ENCODE results near the gene RNF135.
"Not testable (repeated sequence)": the region's sequence is repeated elsewhere in the genome, so short reads cannot be mapped to it uniquely, and the experiment has no call there.

RNF135 gene, protein sequence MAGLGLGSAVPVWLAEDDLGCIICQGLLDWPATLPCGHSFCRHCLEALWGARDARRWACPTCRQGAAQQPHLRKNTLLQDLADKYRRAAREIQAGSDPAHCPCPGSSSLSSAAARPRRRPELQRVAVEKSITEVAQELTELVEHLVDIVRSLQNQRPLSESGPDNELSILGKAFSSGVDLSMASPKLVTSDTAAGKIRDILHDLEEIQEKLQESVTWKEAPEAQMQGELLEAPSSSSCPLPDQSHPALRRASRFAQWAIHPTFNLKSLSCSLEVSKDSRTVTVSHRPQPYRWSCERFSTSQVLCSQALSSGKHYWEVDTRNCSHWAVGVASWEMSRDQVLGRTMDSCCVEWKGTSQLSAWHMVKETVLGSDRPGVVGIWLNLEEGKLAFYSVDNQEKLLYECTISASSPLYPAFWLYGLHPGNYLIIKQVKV

GRCh38 chr17:30970831-30971567, at the start of gene RNF135:
Gene RNF135, plus strand, starts transcription at chr17:30971039. Its CDS starts 35 bp downstream, at chr17:30971074.
- peak; percentile 53 to 57 for DNase-seq

DNA sequence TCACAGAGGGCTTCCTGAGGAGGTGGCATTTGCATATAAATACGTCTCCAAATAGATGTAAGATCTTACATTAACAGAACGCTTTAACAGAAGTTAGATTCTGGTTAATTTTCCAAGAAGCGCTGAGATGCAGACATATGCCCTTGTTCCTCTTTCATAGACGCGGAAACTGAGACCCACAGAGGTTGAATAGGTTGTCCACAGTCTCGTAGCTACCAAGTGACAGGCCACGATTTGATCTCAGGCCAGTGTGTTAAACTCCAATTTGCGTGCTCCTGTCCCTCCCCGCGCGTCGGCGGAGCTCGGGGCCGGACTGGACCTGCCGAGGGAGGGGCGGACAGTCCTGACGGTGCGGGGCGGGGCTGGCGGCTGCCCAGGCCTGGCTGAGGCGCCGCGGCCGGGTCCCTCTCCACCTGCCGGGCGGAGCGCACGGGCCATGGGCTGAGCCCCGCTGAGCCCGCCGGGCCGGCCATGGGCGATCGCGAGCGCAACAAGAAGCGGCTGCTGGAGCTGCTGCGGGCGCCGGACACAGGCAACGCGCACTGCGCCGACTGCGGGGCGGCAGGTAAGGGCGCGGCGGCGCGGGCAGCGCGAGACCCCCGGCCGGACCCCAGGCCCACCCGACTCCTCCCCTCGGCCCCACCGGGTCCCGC, 49.2 kb upstream of the RNF135 start, which contains the start of gene ADAP2:
ADAP2 (plus strand) TSS at position 402 of the 653 bp plus-strand sequence; CDS start at position 472, 70 bp downstream.
- DNase-seq = no peak

- no peak for DNase-seq
Observed at GRCh38 chr17:30922235-30923030, 48.4 kb upstream of the RNF135 start.

DNA sequence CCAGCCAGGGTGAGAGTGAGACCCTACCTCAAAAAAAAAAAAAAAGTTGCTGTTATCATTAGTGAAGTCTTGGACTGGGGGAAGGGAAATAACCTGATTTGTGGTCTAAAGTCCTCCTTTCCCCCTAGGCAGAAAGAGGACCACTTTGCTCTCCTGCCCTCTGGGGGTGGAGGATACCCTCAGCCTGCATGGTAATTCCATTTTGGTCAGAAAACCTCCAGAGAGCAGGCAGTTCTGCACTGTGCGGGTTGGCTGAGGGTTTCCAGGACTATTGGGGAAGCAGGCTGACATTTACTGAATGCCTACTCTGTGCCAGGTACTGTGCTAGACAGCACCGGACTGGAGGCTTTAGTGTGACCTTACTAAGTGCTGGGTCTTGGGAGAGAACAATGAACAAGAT, 46.5 kb upstream of the RNF135 start:
- no peak for DNase-seq

DNA sequence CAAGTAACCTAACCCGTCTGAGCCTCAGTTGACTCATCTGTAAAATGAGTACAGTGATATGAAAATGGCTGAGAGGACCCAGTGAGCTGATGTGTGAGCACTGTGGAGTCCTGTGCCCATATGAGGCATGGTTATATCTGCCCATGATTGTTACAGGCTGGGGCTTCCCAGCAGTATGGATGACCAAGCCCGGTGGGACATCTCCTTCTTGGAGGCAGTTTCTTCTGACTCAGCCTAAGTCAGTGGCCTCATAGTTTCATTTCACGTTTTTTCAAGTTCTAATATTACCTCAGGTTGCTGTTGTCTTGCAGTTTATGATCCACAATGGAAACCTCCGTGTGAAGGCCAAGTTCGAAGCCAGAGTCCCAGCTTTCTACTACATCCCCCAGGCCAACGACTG, 44.3 kb upstream of the RNF135 start:
- no peak for DNase-seq

DNA sequence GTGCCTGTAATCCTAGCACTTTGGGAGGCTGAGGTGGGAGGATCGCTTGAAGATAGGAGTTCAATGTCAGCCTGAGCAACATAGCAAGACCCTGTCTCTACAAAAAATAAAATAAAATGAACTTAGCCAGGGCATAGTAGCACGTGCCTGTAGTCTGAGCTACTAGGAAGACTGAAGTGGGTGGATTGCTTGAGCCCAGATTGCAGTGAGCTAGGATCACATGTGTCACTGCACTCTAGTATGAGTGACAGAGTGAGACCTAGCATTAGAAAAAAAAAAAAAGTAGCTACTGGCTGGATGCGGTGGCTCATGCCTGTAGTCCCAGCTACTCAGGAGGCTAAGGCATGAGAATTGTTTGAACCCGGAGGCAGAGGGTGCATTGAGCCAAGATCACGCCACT, 43.1 kb upstream of the RNF135 start:
- DNase-seq = no peak

- DNase-seq = no peak
Observed at GRCh38 chr17:30928584-30928983, 42.3 kb upstream of the RNF135 start.

GRCh38 chr17:30929081-30929633, 41.7 kb upstream of the RNF135 start:
- no peak for DNase-seq

GRCh38 chr17:30929861-30930260, 41.0 kb upstream of the RNF135 start:
- DNase-seq = not testable (repeated sequence)

DNA sequence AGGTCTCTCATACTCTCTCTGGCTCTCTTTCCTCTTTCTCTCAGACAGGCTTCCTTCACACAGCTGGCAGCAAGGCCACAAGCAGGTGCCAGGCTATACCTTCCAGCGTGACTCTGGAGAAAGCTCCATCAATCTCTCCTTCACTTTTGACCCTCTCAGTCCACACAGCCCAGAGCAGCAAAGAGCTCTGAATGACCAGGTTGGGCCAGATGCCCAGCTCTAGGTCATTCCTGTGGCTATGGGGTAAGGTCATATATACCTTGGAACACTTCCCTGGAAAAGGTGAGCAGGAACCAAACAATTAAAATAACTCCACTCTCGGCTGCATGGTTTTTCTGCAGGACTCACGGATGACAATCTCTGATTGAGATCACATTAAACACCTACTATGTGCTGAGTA, 40.3 kb upstream of the RNF135 start:
- DNase-seq = no peak

- not testable (repeated sequence) for DNase-seq
Observed at GRCh38 chr17:30931582-30931981, 39.3 kb upstream of the RNF135 start.

DNA sequence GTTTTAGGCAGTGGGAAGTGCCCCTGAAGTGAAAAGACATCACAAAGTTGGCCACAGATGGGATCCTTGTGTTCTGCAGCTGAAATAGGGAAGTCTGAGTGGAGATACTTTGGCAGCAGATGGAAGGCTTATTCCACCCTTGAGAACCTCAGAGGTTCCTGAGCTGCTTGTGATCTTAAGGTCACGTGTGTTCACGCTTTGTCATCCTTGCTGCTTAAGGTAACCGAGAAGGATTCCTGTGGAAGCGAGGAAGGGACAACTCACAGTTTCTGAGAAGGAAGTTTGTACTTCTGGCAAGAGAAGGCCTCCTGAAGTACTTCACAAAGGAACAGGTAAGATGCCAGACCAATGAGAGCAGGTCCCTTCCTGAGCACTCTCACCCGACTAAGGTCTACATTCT, 36.9 kb upstream of the RNF135 start:
- no peak for DNase-seq

DNA sequence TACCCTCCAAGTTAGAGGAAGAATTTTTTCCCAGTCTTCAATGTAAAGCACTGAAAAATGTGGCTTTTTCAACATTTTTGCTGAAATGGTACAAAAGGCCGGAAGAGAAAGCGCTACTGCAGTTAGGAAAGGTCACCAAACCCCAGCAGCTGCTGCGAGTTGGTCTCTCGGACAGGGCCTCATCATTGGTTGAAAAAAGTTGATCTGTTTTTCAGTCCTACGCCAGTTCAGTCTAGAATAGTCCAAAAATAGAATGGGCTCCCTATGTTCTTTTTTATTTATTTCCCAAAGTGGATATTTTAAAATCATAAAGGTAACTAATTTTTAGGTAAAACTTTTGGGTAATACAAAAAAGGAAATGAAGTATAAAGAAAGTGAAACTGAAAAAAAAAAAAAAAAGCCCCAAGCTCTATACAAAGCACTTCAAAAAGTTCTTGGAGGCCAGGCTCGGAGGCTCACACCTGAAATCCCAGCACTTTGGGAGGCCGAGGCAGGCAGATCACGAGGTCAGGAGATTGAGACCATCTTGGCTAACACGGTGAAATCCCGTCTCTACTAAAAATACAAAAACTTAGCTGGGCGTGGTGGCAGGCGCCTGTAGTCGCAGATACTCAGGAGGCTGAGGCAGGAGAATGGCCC, 31.7 kb upstream of the RNF135 start:
- DNase-seq = no peak

- DNase-seq = no peak
Observed at GRCh38 chr17:30942308-30943079, 28.3 kb upstream of the RNF135 start.

GRCh38 chr17:30947796-30948195, 23.0 kb upstream of the RNF135 start:
- DNase-seq = no peak

- DNase-seq = no peak
Observed at GRCh38 chr17:30950189-30950588, 20.6 kb upstream of the RNF135 start.

- no peak for DNase-seq
Observed at GRCh38 chr17:30950669-30951399, 20.0 kb upstream of the RNF135 start.

- DNase-seq = no peak
Observed at GRCh38 chr17:30952638-30953393, 18.0 kb upstream of the RNF135 start.

DNA sequence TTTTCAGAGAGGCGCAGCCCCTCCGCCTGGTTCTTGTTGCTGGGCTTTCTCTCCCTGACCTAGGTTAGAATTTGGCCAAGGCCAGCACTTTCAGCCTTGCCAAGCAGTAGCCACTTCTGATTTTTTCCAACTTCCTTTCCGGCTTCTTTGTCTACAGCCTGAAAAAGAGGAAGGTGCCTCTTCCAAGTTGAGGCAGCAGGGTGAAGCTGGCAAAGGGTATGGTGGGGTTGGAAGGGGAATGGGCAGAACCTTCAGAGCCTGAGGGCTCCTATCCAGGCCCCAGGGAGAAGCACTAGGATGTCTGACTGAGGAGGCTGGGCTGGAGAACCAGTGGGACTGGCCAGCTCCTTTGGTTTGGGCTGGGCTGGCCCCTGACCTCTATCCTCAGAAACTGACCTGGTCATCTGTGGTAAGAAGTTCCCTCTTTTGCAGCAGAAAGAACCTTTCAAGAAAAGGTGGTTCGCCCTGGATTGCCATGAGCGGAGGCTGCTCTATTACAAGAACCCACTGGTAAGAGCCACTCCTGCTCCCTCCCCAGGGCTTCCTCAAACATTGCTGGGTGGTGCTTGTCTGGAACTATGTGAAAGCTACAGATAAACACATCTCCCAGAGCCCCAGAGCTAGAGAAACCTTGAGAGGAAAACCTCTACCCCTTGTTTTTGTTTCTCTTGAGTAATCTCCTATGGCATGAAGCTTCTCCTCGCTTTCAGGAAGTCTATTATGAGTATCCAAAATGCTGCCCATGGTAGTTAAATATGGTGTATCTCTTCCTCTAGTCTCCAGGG, 16.6 kb upstream of the RNF135 start:
- no peak for DNase-seq
